ENCODE results near the gene CPT1A.

DNA sequence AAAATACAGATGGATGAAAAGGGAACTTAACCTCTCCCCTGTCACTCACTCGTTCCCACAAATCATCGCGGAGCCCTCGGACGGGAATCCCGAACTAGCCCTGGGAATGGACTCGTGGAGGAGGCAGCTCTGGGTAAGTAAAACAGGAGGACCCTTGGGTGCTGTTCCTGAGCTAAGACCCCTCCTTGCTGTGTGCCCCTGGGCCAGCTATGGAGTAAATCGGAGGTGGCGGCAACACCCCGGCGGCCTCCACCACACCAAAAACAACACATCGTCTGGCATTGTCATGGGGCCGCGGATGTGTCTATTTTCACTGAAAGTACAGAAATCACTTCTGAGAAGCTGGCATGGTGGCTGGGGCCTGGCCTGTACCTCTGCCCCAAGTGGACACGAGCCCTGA lies 12.1 kb downstream of the CPT1A start:
- TF ChIP-seq, protein P1, sequence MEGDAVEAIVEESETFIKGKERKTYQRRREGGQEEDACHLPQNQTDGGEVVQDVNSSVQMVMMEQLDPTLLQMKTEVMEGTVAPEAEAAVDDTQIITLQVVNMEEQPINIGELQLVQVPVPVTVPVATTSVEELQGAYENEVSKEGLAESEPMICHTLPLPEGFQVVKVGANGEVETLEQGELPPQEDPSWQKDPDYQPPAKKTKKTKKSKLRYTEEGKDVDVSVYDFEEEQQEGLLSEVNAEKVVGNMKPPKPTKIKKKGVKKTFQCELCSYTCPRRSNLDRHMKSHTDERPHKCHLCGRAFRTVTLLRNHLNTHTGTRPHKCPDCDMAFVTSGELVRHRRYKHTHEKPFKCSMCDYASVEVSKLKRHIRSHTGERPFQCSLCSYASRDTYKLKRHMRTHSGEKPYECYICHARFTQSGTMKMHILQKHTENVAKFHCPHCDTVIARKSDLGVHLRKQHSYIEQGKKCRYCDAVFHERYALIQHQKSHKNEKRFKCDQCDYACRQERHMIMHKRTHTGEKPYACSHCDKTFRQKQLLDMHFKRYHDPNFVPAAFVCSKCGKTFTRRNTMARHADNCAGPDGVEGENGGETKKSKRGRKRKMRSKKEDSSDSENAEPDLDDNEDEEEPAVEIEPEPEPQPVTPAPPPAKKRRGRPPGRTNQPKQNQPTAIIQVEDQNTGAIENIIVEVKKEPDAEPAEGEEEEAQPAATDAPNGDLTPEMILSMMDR (conservative IDR thresholded peaks at IDR 0.05), result no peak
- TF ChIP-seq EZH2 (IDR thresholded peaks at IDR 0.05; ENCODE audit: low read depth), result no peak

Data from PC-9 (cell line).